Panc1 (cell line): ENCODE measurements around the gene OLFML1. TPM values are rescaled to one million over a fixed set of nuclear protein-coding genes. Genes with fewer than 3 reads are reported as not detected.

Source experiments
- ATAC-seq: fragments of 200-7000 bp; cut with Tn5 transposase; 2 replicates; pipeline ENCODE4 v1.9.1; 2020; ENCODE audit warnings: mild to moderate bottlenecking, moderate library complexity
- BruUV-seq: library from RNA; stranded (reverse); fragments of 400-500 nt; replicated peaks from 2 replicates; lab custom pipeline; 2021; lab: Mats Ljungman, UMichigan
- CTCF ChIA-PET: fragments of 300-600 bp; sonication (Branson Sonifier 250); formaldehyde crosslinking; loops from one replicate; lab custom pipeline; 2022; ENCODE audit warnings: antibody characterized with exemption; lab: Charles Lee
- POLR2A ChIA-PET: fragments of 300-600 bp; sonication (Branson Sonifier 250); formaldehyde crosslinking; loops from one replicate; lab custom pipeline; 2022; ENCODE audit warnings: antibody characterized with exemption; lab: Charles Lee
- DNase-seq: peaks from one replicate; pipeline ENCODE4 v3.0.0-alpha.2; 2010; ENCODE audit warnings: low read depth, low spot score
- H3K27ac ChIP-seq: 2 replicates; pipeline ENCODE4 v1.5.1; 2011; ENCODE audit warnings: mild to moderate bottlenecking, low read length, inconsistent platforms
- H3K27me3 ChIP-seq: fragments of 200-500 bp; sonication (Bioruptor generic); 2 replicates; pipeline ENCODE4 v1.6.0; 2014; ENCODE audit warnings: low read length, inconsistent platforms; ENCODE audit not compliant: control insufficient read depth, insufficient read depth
- H3K36me3 ChIP-seq: fragments of 200-500 bp; sonication (Bioruptor generic); 2 replicates; pipeline ENCODE4 v1.5.1; 2014; ENCODE audit warnings: inconsistent platforms, mild to moderate bottlenecking, low read length, moderate library complexity; ENCODE audit not compliant: control insufficient read depth, insufficient read depth
- H3K4me1 ChIP-seq: 2 replicates; pipeline ENCODE4 v1.5.1; 2011; ENCODE audit warnings: inconsistent platforms, mild to moderate bottlenecking, low read length, moderate library complexity; ENCODE audit not compliant: control insufficient read depth, insufficient read depth
- H3K4me3 ChIP-seq, 2 experiments: 2 replicates each; pipeline ENCODE4 v1.5.1; 2011 to 2012; ENCODE audit warnings: low read depth in 2 of 2, low read length in 2 of 2, mild to moderate bottlenecking in 2 of 2, inconsistent platforms in 1 of 2, moderate library complexity in 1 of 2
- H3K9me3 ChIP-seq: fragments of 200-500 bp; sonication (Bioruptor generic); 2 replicates; pipeline ENCODE4 v1.5.1; 2014; ENCODE audit warnings: low read depth, mild to moderate bottlenecking, inconsistent platforms, low read length, moderate library complexity; ENCODE audit not compliant: control insufficient read depth, insufficient read depth
- CTCF ChIP-seq: fragments of 450-650 bp; IDR thresholded peaks from 2 replicates; pipeline ENCODE4 v1.5.1; 2017; ENCODE audit warnings: mild to moderate bottlenecking
- POLR2AphosphoS5 ChIP-seq: IDR thresholded peaks from 2 replicates; pipeline ENCODE4 v1.6.1; 2012; ENCODE audit warnings: mild to moderate bottlenecking, low read depth, low read length, moderate library complexity
- REST ChIP-seq, 2 experiments: IDR thresholded peaks; 2 replicates each; pipeline ENCODE4 v1.6.1; 2011 to 2012; ENCODE audit warnings: low read depth in 2 of 2, control low read depth in 1 of 2, low read length in 1 of 2, mild to moderate bottlenecking in 1 of 2, moderate library complexity in 1 of 2; ENCODE audit not compliant: insufficient read depth in 1 of 2
- SIN3A ChIP-seq: IDR thresholded peaks from 2 replicates; pipeline ENCODE4 v1.6.1; 2012; ENCODE audit warnings: low read depth, mild to moderate bottlenecking, low read length, moderate library complexity, borderline replicate concordance; ENCODE audit not compliant: insufficient read depth
- TCF7L2 ChIP-seq: IDR thresholded peaks from 2 replicates; pipeline ENCODE4 v1.6.1; 2011; ENCODE audit warnings: mild to moderate bottlenecking, low read depth, low read length, inconsistent platforms
- in situ Hi-C: cut with HindIII; loops from 2 replicates; pipeline ENCODE4 v1.10.0; 2016; ENCODE audit warnings: low sequenced_read_pairs, low pct_unique_long_range_greater_than_20kb
- intact Hi-C: fragments of 100-400 bp; cut with micrococcal nuclease; formaldehyde crosslinking; loops from one replicate; pipeline ENCODE4 v1.10.0; 2022; ENCODE audit not compliant: unreplicated experiment
- total RNA-seq: library from RNA; stranded (reverse); gene quantifications from one replicate; pipeline ENCODE4 v1.2.1, GENCODE V29; 2021; ENCODE audit not compliant: unreplicated experiment

The OLFML1 gene
- total RNA-seq, 1 experiment from 2014 or later = not detected

- Histone ChIP-seq H3K36me3 (no peaks in the 10 kb centered on the region), H3K27ac (no peak overlapping the region), H3K4me3 (no peak overlapping the region), H3K9me3 (no peaks in the 10 kb centered on the region), H3K4me1 (no peaks in the 10 kb centered on the region), H3K27me3 (peaks cover 14% of the 10 kb centered on the region; the same call in 1 of the 2 replicates)
- ChIA-PET CTCF (no interaction called here), POLR2A (no interaction called here)
- intact Hi-C loops (no loop called here), in situ Hi-C loops (no loop called here)
- BruUV-seq = no TSS peak
- ATAC-seq (no peak), DNase-seq (no peak)
- TF ChIP-seq REST (IDR thresholded peaks at IDR 0.05; ENCODE audit: insufficient read depth in 1 of 2, low read depth in 2 of 2, low read length in 1 of 2) = no peak
- no peak for TF ChIP-seq POLR2AphosphoS5
- no peak for TF ChIP-seq TCF7L2
- TF ChIP-seq SIN3A = no peak
- no peak for TF ChIP-seq CTCF
Observed at GRCh38 chr11:7490054-7490453, 4.7 kb downstream of the OLFML1 start.

- BruUV-seq = no TSS peak
- intact Hi-C loops (no loop called here), in situ Hi-C loops (no loop called here)
- no peak for TF ChIP-seq POLR2AphosphoS5
- no peak for TF ChIP-seq TCF7L2
- no peak for TF ChIP-seq CTCF
- TF ChIP-seq REST (IDR thresholded peaks at IDR 0.05; ENCODE audit: insufficient read depth in 1 of 2, low read depth in 2 of 2, low read length in 1 of 2) = no peak
- TF ChIP-seq SIN3A = no peak
- H3K36me3 ChIP-seq = no peaks in the 10 kb centered on the region
- CTCF ChIA-PET = no interaction called here
- peaks cover 14% of the 10 kb centered on the region; the same call in 1 of the 2 replicates for H3K27me3 ChIP-seq
- no peaks in the 10 kb centered on the region for H3K4me1 ChIP-seq
- no peak overlapping the region for H3K4me3 ChIP-seq
- POLR2A ChIA-PET = no interaction called here
- H3K27ac ChIP-seq = no peak overlapping the region
- H3K9me3 ChIP-seq = no peaks in the 10 kb centered on the region
- DNase-seq (no peak), ATAC-seq (no peak)
Observed at GRCh38 chr11:7490535-7490934, 5.2 kb downstream of the OLFML1 start.
